Fibroblast of lung (primary cell): ENCODE measurements around the gene LIPG. TPM values are rescaled to one million over a fixed set of nuclear protein-coding genes. Genes with fewer than 3 reads are reported as not detected.

Experiments used
- DNase-seq, 2 donors: peaks; one replicate each; pipeline versions ENCODE4 v3.0.0 to v3.0.0-alpha.2; 2010; ENCODE audit warnings: low read depth in 2 of 2
- H2AFZ ChIP-seq: 2 replicates; pipeline ENCODE4 v1.5.1; 2012; ENCODE audit warnings: low read length, control low read depth, inconsistent platforms
- H3K27ac ChIP-seq: 2 replicates; pipeline ENCODE4 v1.5.1; 2011; ENCODE audit warnings: low read length, control low read depth; ENCODE audit not compliant: insufficient read depth
- H3K27me3 ChIP-seq: 2 replicates; pipeline ENCODE4 v1.5.1; 2011; ENCODE audit warnings: mild to moderate bottlenecking, low read length; ENCODE audit not compliant: control insufficient read depth, insufficient read depth
- H3K36me3 ChIP-seq: 2 replicates; pipeline ENCODE4 v1.5.1; 2011; ENCODE audit warnings: low read length; ENCODE audit not compliant: control insufficient read depth, insufficient read depth
- H3K4me1 ChIP-seq: 2 replicates; pipeline ENCODE4 v1.5.1; 2011; ENCODE audit warnings: low read length; ENCODE audit not compliant: control insufficient read depth, insufficient read depth; ENCODE audit errors: extremely low read depth
- H3K4me2 ChIP-seq: 2 replicates; pipeline ENCODE4 v1.5.1; 2011; ENCODE audit warnings: low read length, control low read depth; ENCODE audit not compliant: insufficient read depth; ENCODE audit errors: extremely low read depth
- H3K4me3 ChIP-seq, 4 experiments: fragments of 200-600 bp in 1 of 4; sonication (generic) in 1 of 4; replicated peaks in 1 of 4; 2 replicates each; pipeline ENCODE4 v1.5.1; 2011 to 2016; ENCODE audit warnings: low read length in 4 of 4, low read depth in 3 of 4, mild to moderate bottlenecking in 3 of 4, control low read depth in 2 of 4, inconsistent platforms in 1 of 4, mixed read lengths in 1 of 4; ENCODE audit not compliant: insufficient read depth in 1 of 4; ENCODE audit errors: control extremely low read depth in 1 of 4
- H3K79me2 ChIP-seq: 2 replicates; pipeline ENCODE4 v1.5.1; 2012; ENCODE audit warnings: mild to moderate bottlenecking, low read length, inconsistent platforms; ENCODE audit not compliant: control insufficient read depth, insufficient read depth
- H3K9ac ChIP-seq: 2 replicates; pipeline ENCODE4 v1.5.1; 2011; ENCODE audit warnings: mild to moderate bottlenecking, low read length, control low read depth; ENCODE audit not compliant: insufficient read depth
- H3K9me3 ChIP-seq: 2 replicates; pipeline ENCODE4 v1.5.1; 2012; ENCODE audit warnings: low read depth, low read length; ENCODE audit not compliant: control insufficient read depth, insufficient read depth
- H4K20me1 ChIP-seq: 2 replicates; pipeline ENCODE4 v1.5.1; 2011; ENCODE audit warnings: low read length; ENCODE audit not compliant: control insufficient read depth, insufficient read depth; ENCODE audit errors: extremely low read depth
- CTCF ChIP-seq, 2 donors: IDR thresholded peaks in 1 of 2; conservative IDR thresholded peaks in 1 of 2; 1 replicate in 1 of 2; 2 replicates in 1 of 2; pipeline ENCODE4 v1.5.1; 2011 to 2012; ENCODE audit warnings: low read length in 2 of 2, control low read depth in 1 of 2, inconsistent platforms in 1 of 2, low read depth in 1 of 2, mild to moderate bottlenecking in 1 of 2
- EZH2 ChIP-seq: IDR thresholded peaks from 2 replicates; pipeline ENCODE4 v1.5.1; 2012; ENCODE audit warnings: low read length, control low read depth, mild to moderate bottlenecking; ENCODE audit errors: missing control alignments
- polyA plus RNA-seq, 2 donors: library from polyadenylated mRNA; depleted of rRNA in 1 of 2; stranded (reverse) in 1 of 2; unstranded in 1 of 2; fragments of >200 nt; gene quantifications; 2 replicates each; pipeline ENCODE4 v1.2.1, GENCODE V29; 2011 to 2012; ENCODE audit warnings: missing spikeins in 1 of 2
- total RNA-seq: library from RNA; depleted of rRNA; stranded (reverse); fragments of >200 nt; gene quantifications from 2 replicates; pipeline ENCODE4 v1.2.1, GENCODE V29; 2014

LIPG gene
- total and polyA plus RNA-seq, 2 donors (not counting 1 experiment from before 2014, with no cell fraction given) = 0.30 to 0.50 TPM

- H3K9me3 ChIP-seq = no peaks in the 10 kb centered on the region
- no peak overlapping the region for H3K9ac ChIP-seq
- no peaks in the 10 kb centered on the region for H3K27me3 ChIP-seq
- H3K4me1 ChIP-seq = no peaks in the 10 kb centered on the region
- DNase-seq = no peak
- no peaks in the 10 kb centered on the region for H3K36me3 ChIP-seq
- H3K27ac ChIP-seq = no peak overlapping the region
- TF ChIP-seq CTCF (conservative IDR thresholded peaks at IDR 0.05 in 1 of 2, IDR thresholded peaks at IDR 0.05 in 1 of 2; ENCODE audit: low read depth in 1 of 2, low read length in 2 of 2) = no peak
- TF ChIP-seq EZH2 = no peak
- no peaks in the 10 kb centered on the region for H4K20me1 ChIP-seq
- no peaks in the 10 kb centered on the region for H3K79me2 ChIP-seq
- no peak overlapping the region for H2AFZ ChIP-seq
- H3K4me2 ChIP-seq = no peak overlapping the region
- H3K4me3 ChIP-seq = no peak overlapping the region
Observed at GRCh38 chr18:49546278-49546677, 15.6 kb upstream of the LIPG start.

- Histone ChIP-seq H3K4me3 (no peak overlapping the region), H3K27me3 (no peaks in the 10 kb centered on the region), H4K20me1 (no peaks in the 10 kb centered on the region), H3K27ac (no peak overlapping the region), H3K4me1 (no peaks in the 10 kb centered on the region), H3K9me3 (no peaks in the 10 kb centered on the region), H3K9ac (no peak overlapping the region), H3K36me3 (no peaks in the 10 kb centered on the region), H3K4me2 (no peak overlapping the region), H2AFZ (no peak overlapping the region), H3K79me2 (no peaks in the 10 kb centered on the region)
- DNase-seq = peak in 1 of 2 donors; percentile 11
- TF ChIP-seq CTCF (conservative IDR thresholded peaks at IDR 0.05 in 1 of 2, IDR thresholded peaks at IDR 0.05 in 1 of 2; ENCODE audit: low read depth in 1 of 2, low read length in 2 of 2) (no peak), EZH2 (no peak)
Observed at GRCh38 chr18:49546719-49547273, 15.1 kb upstream of the LIPG start.

- Histone ChIP-seq H3K9me3 (no peaks in the 10 kb centered on the region), H3K4me1 (no peaks in the 10 kb centered on the region), H3K27ac (no peak overlapping the region), H3K9ac (no peak overlapping the region), H4K20me1 (no peaks in the 10 kb centered on the region), H3K4me3 (no peak overlapping the region), H3K27me3 (no peaks in the 10 kb centered on the region), H2AFZ (no peak overlapping the region), H3K4me2 (no peak overlapping the region), H3K79me2 (no peaks in the 10 kb centered on the region), H3K36me3 (no peaks in the 10 kb centered on the region)
- peak; percentile 21 to 37 for DNase-seq
- no peak for TF ChIP-seq EZH2
Observed at GRCh38 chr18:49547701-49548100, 14.2 kb upstream of the LIPG start.
